Colonic mucosa (tissue), 4 donors: Measurements from ENCODE around the gene GRID1. TPM values are rescaled to one million over a fixed set of nuclear protein-coding genes. Genes with fewer than 3 reads are reported as not detected.

Source experiments
- DNase-seq: peaks from one replicate; pipeline ENCODE4 v3.0.0-alpha.2; 2020
- H3K27ac ChIP-seq: fragments of 200-600 bp; one replicate; pipeline ENCODE4 v1.8.0; 2021
- H3K27me3 ChIP-seq: fragments of 200-600 bp; one replicate; pipeline ENCODE4 v1.8.0; 2021
- H3K36me3 ChIP-seq: fragments of 200-600 bp; one replicate; pipeline ENCODE4 v1.8.0; 2021
- H3K4me1 ChIP-seq: fragments of 200-600 bp; one replicate; pipeline ENCODE4 v1.8.0; 2021; ENCODE audit warnings: mild to moderate bottlenecking
- H3K4me3 ChIP-seq: fragments of 200-600 bp; one replicate; pipeline ENCODE4 v1.8.0; 2021
- H3K9ac ChIP-seq, 2 donors: one replicate each; pipeline ENCODE4 v1.7.0; 2013; ENCODE audit warnings: control low read depth in 2 of 2, low read depth in 2 of 2, low read length in 2 of 2
- H3K9me3 ChIP-seq: fragments of 200-600 bp; one replicate; pipeline ENCODE4 v1.8.0; 2021
- intact Hi-C: fragments of 100-400 bp; cut with DNase I; formaldehyde crosslinking; loops from one replicate; pipeline ENCODE4 v1.14.1; 2022
- total RNA-seq, 2 donors: library from RNA; stranded (reverse); fragmentation: NEBNext Ultra II Directional in 1 of 2; extraction: Animal tissue kit (Norgen Biotek cat#: 25700) in 1 of 2; gene quantifications; one replicate each; pipeline ENCODE4 v1.2.1, GENCODE V29; 2021
- TF ChIP-seq, protein P1 (sequence below): fragments of 200-600 bp; IDR thresholded peaks from one replicate; pipeline ENCODE4 v1.8.0; 2022; ENCODE audit warnings: antibody characterized with exemption, mild to moderate bottlenecking
- donor health status: healthy.
- donor health status: DM: no; HTN: no; CAD: no.
- donor health status: DM: no; HTN: no; CAD: no.

Gene GRID1
- total RNA-seq, 2 donors from 2014 or later, result 0.30 to 0.37 TPM

DNA sequence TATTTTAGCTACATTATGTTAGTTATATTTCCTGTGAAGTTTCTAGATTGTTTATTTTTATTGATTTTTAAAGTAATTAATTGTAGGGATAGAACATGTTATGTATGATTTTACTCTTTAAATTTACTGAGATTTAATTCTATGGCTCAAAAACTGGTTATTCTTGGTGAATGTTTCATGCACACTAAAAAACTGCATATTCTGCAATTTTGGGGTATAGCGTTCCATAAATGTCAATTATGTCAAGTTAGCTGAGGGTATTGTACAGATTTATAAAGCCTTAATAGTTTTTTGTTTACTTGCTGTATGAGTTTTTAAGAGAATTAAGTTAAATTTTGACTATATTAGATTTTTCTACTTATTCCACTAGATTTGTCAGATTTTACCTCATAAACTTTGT lies 669.7 kb downstream of the GRID1 start:
- H3K36me3 ChIP-seq, result no peaks in the 10 kb centered on the region
- DNase-seq, result no peak
- intact Hi-C loops, result no loop called here
- no peaks in the 10 kb centered on the region for H3K27me3 ChIP-seq
- H3K4me1 ChIP-seq, result no peaks in the 10 kb centered on the region
- TF ChIP-seq, protein P1, sequence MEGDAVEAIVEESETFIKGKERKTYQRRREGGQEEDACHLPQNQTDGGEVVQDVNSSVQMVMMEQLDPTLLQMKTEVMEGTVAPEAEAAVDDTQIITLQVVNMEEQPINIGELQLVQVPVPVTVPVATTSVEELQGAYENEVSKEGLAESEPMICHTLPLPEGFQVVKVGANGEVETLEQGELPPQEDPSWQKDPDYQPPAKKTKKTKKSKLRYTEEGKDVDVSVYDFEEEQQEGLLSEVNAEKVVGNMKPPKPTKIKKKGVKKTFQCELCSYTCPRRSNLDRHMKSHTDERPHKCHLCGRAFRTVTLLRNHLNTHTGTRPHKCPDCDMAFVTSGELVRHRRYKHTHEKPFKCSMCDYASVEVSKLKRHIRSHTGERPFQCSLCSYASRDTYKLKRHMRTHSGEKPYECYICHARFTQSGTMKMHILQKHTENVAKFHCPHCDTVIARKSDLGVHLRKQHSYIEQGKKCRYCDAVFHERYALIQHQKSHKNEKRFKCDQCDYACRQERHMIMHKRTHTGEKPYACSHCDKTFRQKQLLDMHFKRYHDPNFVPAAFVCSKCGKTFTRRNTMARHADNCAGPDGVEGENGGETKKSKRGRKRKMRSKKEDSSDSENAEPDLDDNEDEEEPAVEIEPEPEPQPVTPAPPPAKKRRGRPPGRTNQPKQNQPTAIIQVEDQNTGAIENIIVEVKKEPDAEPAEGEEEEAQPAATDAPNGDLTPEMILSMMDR, result no peak
- H3K9me3 ChIP-seq, result no peaks in the 10 kb centered on the region
- H3K9ac ChIP-seq, result no peak overlapping the region
- no peak overlapping the region for H3K4me3 ChIP-seq
- no peak overlapping the region for H3K27ac ChIP-seq

DNA sequence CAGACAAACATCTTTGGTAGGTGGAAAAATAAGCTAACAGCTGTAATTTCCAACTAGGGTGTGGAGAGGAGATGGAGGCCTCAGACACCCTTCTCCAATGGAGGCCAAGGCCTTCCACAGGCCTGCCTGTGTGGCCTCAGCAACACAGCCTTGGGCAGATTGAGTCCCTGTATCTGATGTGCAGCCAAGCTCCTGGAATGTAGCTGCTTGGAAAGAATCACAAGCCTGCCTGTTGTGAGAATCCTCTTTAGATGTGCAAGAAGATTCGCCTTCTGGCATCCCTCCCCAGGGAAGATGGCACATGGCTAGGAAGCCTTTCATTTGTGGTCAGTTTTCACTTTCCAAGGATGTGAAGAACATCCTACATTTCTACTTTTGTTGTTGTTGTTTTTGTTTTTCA lies 684.0 kb downstream of the GRID1 start:
- TF ChIP-seq, protein P1, result no peak

DNA sequence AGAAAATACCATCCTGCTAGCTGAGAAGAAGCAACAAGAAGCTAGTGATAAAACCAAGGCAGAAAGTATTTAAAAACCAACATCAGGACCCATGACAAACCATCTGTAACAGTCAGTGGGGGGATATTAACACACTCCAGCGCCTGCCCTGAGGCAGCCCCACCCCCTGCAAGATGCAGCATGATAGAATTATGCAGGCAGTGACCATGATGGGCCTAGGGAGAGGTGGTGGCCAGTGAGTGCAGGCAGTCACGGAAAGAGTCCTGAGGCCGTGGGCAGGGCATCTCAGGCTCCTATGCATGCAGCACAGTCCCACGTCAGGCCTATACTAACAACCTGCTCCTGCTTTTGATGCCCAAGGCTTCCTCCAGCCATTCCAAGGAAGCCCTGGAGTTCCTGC lies 686.9 kb downstream of the GRID1 start:
- H3K36me3 ChIP-seq, result no peaks in the 10 kb centered on the region

More for the DNA sequence above, 684.0 kb downstream of the GRID1 start:
- intact Hi-C loops, result no loop called here
- Histone ChIP-seq H3K4me3 (no peak overlapping the region), H3K4me1 (no peaks in the 10 kb centered on the region), H3K9me3 (no peaks in the 10 kb centered on the region), H3K27ac (no peak overlapping the region), H3K27me3 (no peaks in the 10 kb centered on the region), H3K36me3 (no peaks in the 10 kb centered on the region), H3K9ac (no peak overlapping the region)
- DNase-seq, result no peak

DNA sequence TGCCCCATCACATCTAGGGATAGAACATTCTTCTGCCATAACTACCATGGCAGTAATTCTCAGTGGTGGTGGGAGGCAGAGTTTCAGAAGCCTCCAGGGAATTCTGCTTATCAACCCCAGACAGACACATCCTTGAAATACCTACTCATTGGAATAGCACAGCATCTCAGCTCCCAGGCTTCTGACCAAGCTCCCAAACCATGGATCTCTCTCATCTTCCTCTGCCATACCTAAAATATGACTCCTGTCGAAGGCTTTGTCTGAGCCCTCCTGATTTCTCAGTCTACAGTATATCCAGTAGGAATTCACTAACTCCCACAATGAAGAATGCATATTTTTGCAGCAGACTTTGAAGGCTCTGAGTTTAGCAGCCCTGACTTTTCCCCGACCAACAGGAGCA lies 687.5 kb downstream of the GRID1 start:
- no peaks in the 10 kb centered on the region for H3K36me3 ChIP-seq
- DNase-seq, result no peak
- TF ChIP-seq, protein P1, result no peak
- no peak overlapping the region for H3K4me3 ChIP-seq
- H3K9me3 ChIP-seq, result no peaks in the 10 kb centered on the region
- intact Hi-C loops, result no loop called here
- H3K27ac ChIP-seq, result no peak overlapping the region
- no peaks in the 10 kb centered on the region for H3K4me1 ChIP-seq
- no peaks in the 10 kb centered on the region for H3K27me3 ChIP-seq
- H3K9ac ChIP-seq, result no peak overlapping the region

More for the DNA sequence above, 686.9 kb downstream of the GRID1 start:
- Histone ChIP-seq H3K27me3 (no peaks in the 10 kb centered on the region), H3K4me1 (no peaks in the 10 kb centered on the region), H3K9ac (no peak overlapping the region), H3K27ac (no peak overlapping the region), H3K4me3 (no peak overlapping the region), H3K9me3 (no peaks in the 10 kb centered on the region)
- DNase-seq, result no peak
- intact Hi-C loops, result no loop called here
- TF ChIP-seq, protein P1, result no peak

DNA sequence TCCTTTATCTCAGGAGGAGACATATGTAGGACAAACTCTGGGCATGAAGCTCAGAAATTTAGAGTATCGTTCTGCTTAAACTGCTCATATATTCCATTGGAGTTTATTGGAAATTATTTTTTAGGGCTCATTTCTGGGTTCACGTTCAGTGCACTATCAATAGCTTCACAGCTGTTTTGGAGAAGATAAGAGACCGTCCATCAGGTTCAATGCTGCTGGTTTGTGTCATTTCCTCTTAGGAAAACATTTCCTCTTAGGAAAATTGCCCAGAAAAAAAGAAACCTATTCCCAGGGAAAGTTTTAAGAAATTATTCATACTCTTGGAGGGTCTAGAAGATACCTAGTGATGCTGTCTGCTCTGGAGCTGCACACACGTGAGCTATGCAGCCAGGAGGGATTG lies 691.7 kb downstream of the GRID1 start:
- H3K4me3 ChIP-seq, result no peak overlapping the region
- no peaks in the 10 kb centered on the region for H3K9me3 ChIP-seq
- no peak for DNase-seq
- intact Hi-C loops, result no loop called here
- no peaks in the 10 kb centered on the region for H3K36me3 ChIP-seq
- no peak overlapping the region for H3K27ac ChIP-seq
- no peak overlapping the region for H3K9ac ChIP-seq
- H3K27me3 ChIP-seq, result no peaks in the 10 kb centered on the region
- no peaks in the 10 kb centered on the region for H3K4me1 ChIP-seq
- TF ChIP-seq, protein P1, result no peak

DNA sequence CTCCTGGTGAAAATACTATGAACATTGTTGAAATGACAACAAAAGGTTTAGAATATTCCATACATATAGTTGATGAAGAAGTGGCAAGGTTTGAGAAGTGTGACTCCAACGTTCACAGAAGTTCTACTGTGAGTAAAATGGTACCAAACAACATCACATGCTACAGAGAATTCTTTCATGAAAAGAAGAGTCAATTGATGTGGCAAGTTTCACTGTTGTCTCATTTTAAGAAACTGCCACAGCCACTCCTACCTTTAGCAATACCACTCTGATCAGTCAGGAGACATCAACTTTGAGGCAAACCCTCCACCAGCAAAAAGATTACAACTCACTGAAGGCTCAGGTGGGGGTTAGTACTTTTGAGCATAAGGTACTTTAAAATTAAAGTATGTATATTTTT lies 693.3 kb downstream of the GRID1 start:
- intact Hi-C loops, result no loop called here
- no peak overlapping the region for H3K27ac ChIP-seq
- no peak for DNase-seq
- no peaks in the 10 kb centered on the region for H3K36me3 ChIP-seq
- TF ChIP-seq, protein P1, result no peak
- H3K9me3 ChIP-seq, result no peaks in the 10 kb centered on the region
- H3K9ac ChIP-seq, result no peak overlapping the region
- no peaks in the 10 kb centered on the region for H3K4me1 ChIP-seq
- no peak overlapping the region for H3K4me3 ChIP-seq
- H3K27me3 ChIP-seq, result no peaks in the 10 kb centered on the region
